Left ventricle myocardium inferior (tissue), 1 donor: ENCODE data around the gene TMEM94. TPM values are rescaled to one million over a fixed set of nuclear protein-coding genes. Genes with fewer than 3 reads are reported as not detected.
"Not testable (repeated sequence)": the region's sequence is repeated elsewhere in the genome, so short reads cannot be mapped to it uniquely, and the experiment has no call there.

Experiments used
- DNase-seq: peaks from one replicate; pipeline ENCODE4 v3.0.0-alpha.2; 2020
- H3K27ac ChIP-seq: fragments of 200-600 bp; replicated peaks from 2 replicates; pipeline ENCODE4 v1.8.0; 2021
- H3K27me3 ChIP-seq: fragments of 200-600 bp; 2 replicates; pipeline ENCODE4 v1.8.0; 2021; ENCODE audit warnings: low read depth
- H3K36me3 ChIP-seq: fragments of 200-600 bp; 2 replicates; pipeline ENCODE4 v1.8.0; 2021
- H3K4me1 ChIP-seq: fragments of 200-600 bp; 2 replicates; pipeline ENCODE4 v1.8.0; 2021
- H3K4me3 ChIP-seq: fragments of 200-600 bp; 2 replicates; pipeline ENCODE4 v1.8.0; 2021; ENCODE audit warnings: mild to moderate bottlenecking, moderate library complexity
- H3K9me3 ChIP-seq: fragments of 200-600 bp; replicated peaks from 2 replicates; pipeline ENCODE4 v1.8.0; 2021
- CTCF ChIP-seq: fragments of 200-600 bp; IDR thresholded peaks from 2 replicates; pipeline ENCODE4 v1.8.0; 2021; ENCODE audit warnings: antibody characterized with exemption, mild to moderate bottlenecking, borderline replicate concordance
- intact Hi-C: fragments of 100-400 bp; cut with micrococcal nuclease; formaldehyde crosslinking; loops from one replicate; pipeline ENCODE4 v1.11.0; 2022
- total RNA-seq: library from RNA; stranded (reverse); fragmentation: NEBNext Ultra II Directional; extraction: Animal tissue kit (Norgen Biotek cat#: 25700); gene quantifications from one replicate; pipeline ENCODE4 v1.2.1, GENCODE V29; 2021
- donor health status: DM: no; HTN: yes; CAD: no; lungs with severe emphysema.

Gene TMEM94
- total RNA-seq, 1 donor from 2014 or later = 38.8 TPM

GRCh38 chr17:75516619-75517296 is 60.3 kb downstream of the TMEM94 start:
- H3K36me3 ChIP-seq = peaks cover 25% of the 10 kb centered on the region
- H3K4me1 ChIP-seq = peaks cover 62% of the 10 kb centered on the region
- intact Hi-C loops = loop anchor here (10.0 kb wide), 1 partner anchor 92 kb away; no protein-coding TSS in a partner anchor
- peak overlapping the region; percentile 95 for H3K4me3 ChIP-seq
- no peak for DNase-seq
- H3K27me3 ChIP-seq = no peaks in the 10 kb centered on the region
- no peaks in the 10 kb centered on the region for H3K9me3 ChIP-seq
- peak overlapping the region; percentile 96 for H3K27ac ChIP-seq
- TF ChIP-seq CTCF = no peak

- Histone ChIP-seq H3K27ac (peak overlapping the region; percentile 96), H3K4me3 (peak overlapping the region; percentile 95)
- intact Hi-C loops = loop anchor here (10.0 kb wide), 1 partner anchor 93 kb away; no protein-coding TSS in a partner anchor
These were observed 60.9 kb downstream of the TMEM94 start for GRCh38 chr17:75517297-75517865.

GRCh38 chr17:75518201-75518600 is 61.8 kb downstream of the TMEM94 start:
- no peak overlapping the region for H3K4me3 ChIP-seq
- no peaks in the 10 kb centered on the region for H3K27me3 ChIP-seq
- peaks cover 21% of the 10 kb centered on the region for H3K36me3 ChIP-seq
- no peak for TF ChIP-seq CTCF
- intact Hi-C loops = loop anchor here (10.0 kb wide), 1 partner anchor 93 kb away; no protein-coding TSS in a partner anchor
- H3K4me1 ChIP-seq = peaks cover 48% of the 10 kb centered on the region
- H3K27ac ChIP-seq = no peak overlapping the region
- DNase-seq = no peak
- no peaks in the 10 kb centered on the region for H3K9me3 ChIP-seq

More at GRCh38 chr17:75517297-75517865, 60.9 kb downstream of the TMEM94 start:
- no peak for DNase-seq
- Histone ChIP-seq H3K9me3 (no peaks in the 10 kb centered on the region), H3K4me1 (peaks cover 56% of the 10 kb centered on the region), H3K36me3 (peaks cover 27% of the 10 kb centered on the region), H3K27me3 (no peaks in the 10 kb centered on the region)
- no peak for TF ChIP-seq CTCF

- Histone ChIP-seq H3K4me1 (peaks cover 39% of the 10 kb centered on the region), H3K36me3 (peaks cover 13% of the 10 kb centered on the region), H3K9me3 (no peaks in the 10 kb centered on the region), H3K27me3 (no peaks in the 10 kb centered on the region), H3K27ac (no peak overlapping the region), H3K4me3 (no peak overlapping the region)
- intact Hi-C loops = loop anchor here (10.0 kb wide), 1 partner anchor 94 kb away; no protein-coding TSS in a partner anchor
- TF ChIP-seq CTCF = no peak
- DNase-seq = no peak
These were observed 62.6 kb downstream of the TMEM94 start for GRCh38 chr17:75518983-75519537.

GRCh38 chr17:75520413-75520812 is 64.0 kb downstream of the TMEM94 start:
- H3K4me3 ChIP-seq, H3K27me3 ChIP-seq, DNase-seq, intact Hi-C loops, H3K27ac ChIP-seq, H3K9me3 ChIP-seq: not testable (repeated sequence)
- Histone ChIP-seq H3K36me3 (peaks cover 13% of the 10 kb centered on the region), H3K4me1 (peaks cover 36% of the 10 kb centered on the region)

GRCh38 chr17:75521290-75521689 is 64.9 kb downstream of the TMEM94 start:
- H3K27me3 ChIP-seq = no peaks in the 10 kb centered on the region
- no peak overlapping the region for H3K27ac ChIP-seq
- TF ChIP-seq CTCF = no peak
- no peaks in the 10 kb centered on the region for H3K9me3 ChIP-seq
- peaks cover 35% of the 10 kb centered on the region for H3K4me1 ChIP-seq
- DNase-seq = no peak
- peaks cover 13% of the 10 kb centered on the region for H3K36me3 ChIP-seq
- H3K4me3 ChIP-seq = no peak overlapping the region
- intact Hi-C loops = no loop called here
